GM06990 (cell line): ENCODE results near the gene TSPAN9.

ENCODE experiments used
- DNase-seq: peaks from one replicate; pipeline ENCODE4 v3.0.0-alpha.2; 2011; ENCODE audit not compliant: insufficient read length; ENCODE audit errors: extremely low read depth
- H3K27me3 ChIP-seq: replicated peaks from 2 replicates; pipeline ENCODE4 v1.6.0; 2011; ENCODE audit warnings: low read length; ENCODE audit not compliant: control insufficient read depth, insufficient read depth
- H3K36me3 ChIP-seq: 2 replicates; pipeline ENCODE4 v1.5.1; 2011; ENCODE audit warnings: low read length; ENCODE audit not compliant: control insufficient read depth, insufficient read depth
- H3K4me3 ChIP-seq: replicated peaks from 2 replicates; pipeline ENCODE4 v1.5.1; 2011; ENCODE audit warnings: low read depth, mild to moderate bottlenecking, control low read depth, low read length
- TF ChIP-seq, protein P1 (sequence below): IDR thresholded peaks from 2 replicates; pipeline ENCODE4 v1.5.1; 2011; ENCODE audit warnings: low read length, control low read depth, mild to moderate bottlenecking, inconsistent platforms; ENCODE audit not compliant: insufficient read depth, poor library complexity, severe bottlenecking

Gene TSPAN9

DNA sequence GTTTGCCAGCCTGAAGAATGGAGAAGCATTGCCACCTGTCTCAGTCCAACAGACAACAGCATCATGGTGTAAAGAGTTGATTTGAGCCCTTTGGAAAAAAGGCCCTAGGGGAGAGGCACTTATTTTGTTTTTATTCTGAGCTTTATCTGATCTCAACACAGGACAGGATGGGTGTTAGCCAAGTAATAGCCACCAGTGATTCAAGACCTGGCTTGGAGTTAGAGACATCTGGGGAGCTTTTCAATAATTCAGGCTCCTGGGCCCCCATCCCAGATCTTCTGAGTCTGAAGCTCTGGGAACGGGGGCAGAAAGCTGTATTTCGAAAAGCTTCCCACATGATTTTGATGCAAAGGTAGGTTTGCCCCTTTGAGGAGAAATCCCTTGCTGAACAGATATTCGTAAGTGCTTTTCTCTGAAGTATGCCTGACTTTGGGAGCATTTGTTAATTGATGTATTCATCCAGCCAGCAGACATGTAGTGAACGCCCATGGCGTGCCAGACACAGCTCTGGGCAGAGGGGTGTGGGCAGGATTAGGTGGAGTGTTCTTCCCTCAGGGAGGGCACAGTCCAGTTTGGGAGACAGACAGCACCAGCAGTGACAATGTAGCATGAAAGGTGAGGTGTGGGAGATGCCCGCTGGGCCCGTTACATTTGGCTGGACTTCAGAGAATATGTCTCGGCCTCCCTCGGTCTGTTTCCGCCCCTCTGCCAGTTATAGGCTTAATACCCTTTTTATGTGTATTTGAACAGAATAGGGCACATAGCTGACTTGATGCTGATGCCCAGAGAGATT lies 72.5 kb downstream of the TSPAN9 start:
- TF ChIP-seq, protein P1, sequence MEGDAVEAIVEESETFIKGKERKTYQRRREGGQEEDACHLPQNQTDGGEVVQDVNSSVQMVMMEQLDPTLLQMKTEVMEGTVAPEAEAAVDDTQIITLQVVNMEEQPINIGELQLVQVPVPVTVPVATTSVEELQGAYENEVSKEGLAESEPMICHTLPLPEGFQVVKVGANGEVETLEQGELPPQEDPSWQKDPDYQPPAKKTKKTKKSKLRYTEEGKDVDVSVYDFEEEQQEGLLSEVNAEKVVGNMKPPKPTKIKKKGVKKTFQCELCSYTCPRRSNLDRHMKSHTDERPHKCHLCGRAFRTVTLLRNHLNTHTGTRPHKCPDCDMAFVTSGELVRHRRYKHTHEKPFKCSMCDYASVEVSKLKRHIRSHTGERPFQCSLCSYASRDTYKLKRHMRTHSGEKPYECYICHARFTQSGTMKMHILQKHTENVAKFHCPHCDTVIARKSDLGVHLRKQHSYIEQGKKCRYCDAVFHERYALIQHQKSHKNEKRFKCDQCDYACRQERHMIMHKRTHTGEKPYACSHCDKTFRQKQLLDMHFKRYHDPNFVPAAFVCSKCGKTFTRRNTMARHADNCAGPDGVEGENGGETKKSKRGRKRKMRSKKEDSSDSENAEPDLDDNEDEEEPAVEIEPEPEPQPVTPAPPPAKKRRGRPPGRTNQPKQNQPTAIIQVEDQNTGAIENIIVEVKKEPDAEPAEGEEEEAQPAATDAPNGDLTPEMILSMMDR: no peak

DNA sequence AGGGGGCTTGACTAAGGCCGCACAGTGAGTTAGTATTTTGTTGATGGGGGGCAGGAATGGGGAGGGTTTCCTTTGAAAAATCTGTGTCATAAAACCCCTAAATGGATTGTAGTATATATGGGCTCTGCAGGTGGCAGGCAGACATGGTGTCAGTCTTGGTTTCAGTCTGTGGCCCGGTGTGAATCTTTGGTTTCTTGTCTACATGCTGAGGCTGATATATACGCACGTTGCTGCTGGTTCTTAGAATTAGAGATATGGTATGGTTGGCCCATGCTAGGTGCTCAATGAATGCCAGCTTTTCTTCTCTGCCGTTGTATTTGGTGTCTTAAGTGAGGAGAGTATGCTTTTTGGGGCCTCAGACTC lies 73.1 kb downstream of the TSPAN9 start:
- TF ChIP-seq, protein P1: no peak
- H3K27me3 ChIP-seq: peaks cover 4% of the 10 kb centered on the region

More for the DNA sequence above, 72.5 kb downstream of the TSPAN9 start:
- Histone ChIP-seq H3K27me3 (peaks cover 4% of the 10 kb centered on the region), H3K4me3 (no peak overlapping the region), H3K36me3 (no peaks in the 10 kb centered on the region)
- no peak for DNase-seq

DNA sequence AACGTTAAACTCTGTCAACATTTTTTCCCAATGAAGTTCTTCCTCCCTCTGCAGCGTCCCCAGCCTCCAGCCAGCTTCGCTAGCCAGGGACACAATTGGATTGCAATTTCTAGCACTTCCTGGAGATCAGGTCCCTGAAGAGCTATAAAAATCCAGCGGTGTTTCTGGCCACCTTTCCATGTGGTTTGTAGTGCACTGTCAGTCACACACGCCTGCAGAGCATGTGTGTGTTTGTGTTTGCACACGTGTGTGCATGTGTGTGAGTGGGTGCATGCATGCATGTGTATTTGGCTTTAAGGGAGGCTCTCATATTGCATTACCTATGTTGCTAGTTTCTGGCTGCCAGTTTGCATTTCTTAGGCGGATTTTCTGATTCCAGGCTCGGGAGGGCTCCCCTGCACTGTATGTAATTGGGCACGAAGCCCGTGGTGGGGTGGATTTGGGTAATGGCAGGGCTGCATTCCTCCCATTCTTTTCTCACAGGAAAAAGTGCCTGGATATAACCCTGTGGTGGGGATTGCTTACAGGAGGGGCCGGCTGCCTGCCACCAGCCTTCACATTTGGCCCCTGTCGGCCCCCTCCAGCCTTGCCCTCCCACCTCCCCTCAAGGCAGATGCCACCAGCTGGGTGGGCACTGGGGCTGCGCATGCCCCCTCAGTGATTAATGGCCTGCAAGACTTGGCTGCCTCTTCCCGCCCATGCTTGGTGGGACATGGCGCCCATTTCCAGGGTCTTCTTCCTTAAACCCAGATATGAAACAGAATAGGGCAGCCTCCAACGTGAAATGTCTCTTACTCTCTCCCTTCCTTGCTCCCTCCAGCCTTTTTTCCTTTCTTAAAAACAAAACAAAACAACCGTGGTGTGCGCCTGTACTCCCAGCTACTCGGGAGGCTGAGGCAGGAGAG lies 74.0 kb downstream of the TSPAN9 start:
- DNase-seq: no peak
- Histone ChIP-seq H3K27me3 (peaks cover 4% of the 10 kb centered on the region), H3K4me3 (no peak overlapping the region), H3K36me3 (no peaks in the 10 kb centered on the region)
- TF ChIP-seq, protein P1: no peak

More for the DNA sequence above, 73.1 kb downstream of the TSPAN9 start:
- Histone ChIP-seq H3K4me3 (no peak overlapping the region), H3K36me3 (no peaks in the 10 kb centered on the region)
- DNase-seq: no peak

DNA sequence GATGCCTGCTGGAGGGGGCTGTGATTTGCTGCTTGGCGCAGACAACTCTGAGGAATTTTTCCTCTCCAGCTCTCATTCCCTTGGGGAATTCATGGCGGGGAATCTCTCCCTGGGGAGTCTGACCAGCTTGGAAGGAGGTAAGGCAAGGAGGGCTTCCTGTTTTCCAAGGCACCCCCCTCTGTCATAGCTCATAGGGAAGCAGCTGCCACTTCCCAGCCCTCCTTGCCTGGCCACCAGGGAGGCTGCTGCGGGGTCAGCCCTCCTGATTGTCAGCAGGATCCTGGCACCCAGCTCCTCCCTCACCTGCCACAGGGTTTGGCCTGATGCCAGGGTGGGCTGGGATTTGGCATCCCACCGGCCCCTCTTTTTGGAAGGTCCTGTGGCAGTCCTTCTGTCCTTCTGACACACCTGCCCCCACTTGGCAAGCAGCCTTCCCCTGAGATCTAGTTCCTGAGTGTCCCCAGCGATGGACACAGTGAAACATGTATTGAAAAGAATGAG lies 74.9 kb downstream of the TSPAN9 start:
- no peak for DNase-seq
- Histone ChIP-seq H3K36me3 (no peaks in the 10 kb centered on the region), H3K4me3 (no peak overlapping the region), H3K27me3 (peaks cover 3% of the 10 kb centered on the region)
- TF ChIP-seq, protein P1: no peak

DNA sequence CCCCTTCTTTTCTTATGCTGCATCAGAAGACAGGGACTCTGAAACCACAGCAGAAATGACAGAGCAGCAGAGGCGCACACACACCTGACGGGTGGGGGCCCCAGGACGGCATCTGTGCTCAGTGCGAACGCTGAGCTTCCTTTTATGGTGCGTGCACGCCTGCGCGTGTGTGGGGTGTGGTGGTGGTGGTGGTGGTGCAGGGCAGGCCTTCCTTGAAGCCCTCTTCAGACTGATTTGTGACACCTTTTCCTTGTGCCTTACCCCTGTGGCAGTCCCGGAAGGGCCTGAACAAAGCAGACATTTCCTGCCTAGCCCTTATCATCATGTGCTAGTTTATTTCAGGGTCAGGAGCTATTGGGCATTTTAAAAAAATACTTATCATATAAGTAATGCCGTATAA lies 75.7 kb downstream of the TSPAN9 start:
- TF ChIP-seq, protein P1: no peak
- DNase-seq: no peak
- Histone ChIP-seq H3K27me3 (peaks cover 3% of the 10 kb centered on the region), H3K4me3 (no peak overlapping the region), H3K36me3 (no peaks in the 10 kb centered on the region)
